ENCODE measurements around the gene NUDT13.
A peak's percentile ranks its signal among the peaks of the same experiment; 100 is the strongest.

- TF ChIP-seq POLR2AphosphoS5 (IDR thresholded peaks at IDR 0.05) (peak; percentile 98 to 99 (median 99)), CTCF (IDR thresholded peaks at IDR 0.05) (peak in 3 of 4 experiments; percentile 54 to 73 (median 59))
Observed at GRCh38 chr10:73096449-73097304, 13.6 kb upstream of the NUDT13 start, which contains the start of gene P4HA1.

Data from sigmoid colon (tissue), 4 donors.